ENCODE measurements around the gene CTXN1. TPM values are rescaled to one million over a fixed set of nuclear protein-coding genes. Genes with fewer than 3 reads are reported as not detected.

The CTXN1 gene
- total RNA-seq (2021) (54.5 and 71.2 TPM in 2 replicates), Bru-seq, nascent RNA (percentile 50 among the genes with signal in this experiment), BruChase-seq, experiment 1, labeled RNA remaining after a 2-hour chase (percentile 60 among the genes with signal in this experiment), BruChase-seq, experiment 2, labeled RNA remaining after a 6-hour chase (percentile 91 among the genes with signal in this experiment)
- long read RNA-seq, transcript CTXN1-201 (2 exons, 1,274 nt): major isoform, 29 of 43 reads
- long read RNA-seq, partial matches to known transcripts: 0 of 43 reads
- long read RNA-seq, other reads (novel, unspliced or antisense): 14 of 43 reads

DNA sequence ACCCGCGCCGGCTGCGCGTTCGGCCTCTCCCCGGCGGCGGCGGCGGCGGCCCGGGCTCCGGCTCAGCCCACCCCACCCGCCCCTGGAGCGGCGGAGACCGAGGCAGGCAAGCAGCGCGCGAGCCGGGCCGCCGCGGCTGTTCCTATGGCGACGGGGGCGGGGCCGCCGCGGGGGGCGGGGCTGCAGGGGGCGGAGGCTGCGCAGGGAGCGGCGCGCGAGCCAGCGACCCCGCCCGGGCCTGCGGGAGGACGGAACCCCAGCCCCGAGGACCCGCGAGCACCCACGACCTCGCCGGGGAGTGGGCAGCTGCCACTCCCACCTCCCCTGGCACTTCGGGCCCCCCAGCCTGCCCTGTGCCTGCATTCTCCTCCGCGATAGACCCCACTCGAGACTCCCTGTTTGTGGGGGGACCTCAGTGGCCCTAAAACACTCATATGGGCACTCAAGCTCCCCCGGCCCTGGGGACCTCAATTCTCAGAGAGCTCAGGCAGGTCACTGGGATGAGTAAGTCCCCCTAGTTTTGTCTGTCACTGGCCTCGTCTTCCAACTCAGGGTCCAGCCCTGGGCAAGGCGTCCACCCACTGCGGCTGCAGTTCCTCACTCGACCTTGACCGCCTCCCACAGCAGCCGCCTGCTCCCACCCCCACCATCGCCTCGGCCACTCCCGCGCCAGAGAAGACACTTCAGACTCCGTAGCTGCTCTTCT is at the start of gene CTXN1:
TSS of gene CTXN1 (minus strand) at position 115 of the 706 bp plus-strand sequence. CDS start 597 bp downstream, outside the sequence.
- H3K4me1 ChIP-seq (replicated peaks; ENCODE audit: insufficient read depth): peaks cover 34% of the 10 kb centered on the region
- POLR2A ChIA-PET (ENCODE audit: unreplicated experiment): no interaction called here

GRCh38 chr19:7975037-7975436 is 49.1 kb upstream of the CTXN1 start:
- Histone ChIP-seq H3K4me1 (replicated peaks; ENCODE audit: insufficient read depth) (no peaks in the 10 kb centered on the region), H3K4me2 (no peak overlapping the region), H3K4me3 (no peak overlapping the region), H3K9me3 (ENCODE audit: insufficient read depth, low read depth) (no peaks in the 10 kb centered on the region), H4K20me1 (ENCODE audit: insufficient read depth) (peaks cover 57% of the 10 kb centered on the region), H3K79me2 (ENCODE audit: low read depth) (no peaks in the 10 kb centered on the region; the same call in 1 of the 2 replicates), H3K27me3 (ENCODE audit: insufficient read depth, low read depth) (no peaks in the 10 kb centered on the region), H2AFZ (no peak overlapping the region), H3K36me3 (ENCODE audit: low read depth) (0 out of 2 replicates have a peak, but pooled peaks cover 5% of the 10 kb centered on the region), H3K27ac (no peak overlapping the region), H3K9me2 (ENCODE audit: insufficient read depth) (no peaks in the 10 kb centered on the region), H3F3A (ENCODE audit: insufficient read depth, low read depth) (peaks cover 6% of the 10 kb centered on the region)
- no peak for DNase-seq
- intact Hi-C loops (cut with micrococcal nuclease; ENCODE audit: unreplicated experiment): no loop called here
- no TSS peak for BruUV-seq (replicated peaks)
- TF ChIP-seq CTCF (conservative IDR thresholded peaks at IDR 0.05) (no peak), EZH2 (IDR thresholded peaks at IDR 0.05; ENCODE audit: low read depth) (no peak)
- POLR2A ChIA-PET (ENCODE audit: unreplicated experiment): no interaction called here
- CTCF ChIA-PET: interaction anchor here (0.6 kb wide), 1 partner anchor 191 kb away, joined by 7 read pairs; no protein-coding TSS in a partner anchor

More for the DNA sequence above, at the start of gene CTXN1:
- CTCF ChIA-PET: interaction anchor here (0.6 kb wide), 1 partner anchor 178 kb away, joined by 4 read pairs; no protein-coding TSS in a partner anchor
- Histone ChIP-seq H2AFZ (peak within 1 kb of the TSS; percentile 78; the same call in 1 of the 2 replicates), H3K9me3 (ENCODE audit: insufficient read depth, low read depth) (no peaks in the 10 kb centered on the region), H3K4me3 (peak within 1 kb of the TSS; percentile 67), H3K27ac (no peak within 1 kb of the TSS), H4K20me1 (ENCODE audit: insufficient read depth) (peaks cover 8% of the 10 kb centered on the region; the same call in 1 of the 2 replicates), H3K79me2 (ENCODE audit: low read depth) (0 out of 2 replicates have a peak, but pooled peaks cover 5% of the 10 kb centered on the region), H3K9me2 (ENCODE audit: insufficient read depth) (no peaks in the 10 kb centered on the region), H3K27me3 (ENCODE audit: insufficient read depth, low read depth) (no peaks in the 10 kb centered on the region), H3K36me3 (ENCODE audit: low read depth) (no peaks in the 10 kb centered on the region), H3F3A (ENCODE audit: insufficient read depth, low read depth) (peaks cover 58% of the 10 kb centered on the region), H3K4me2 (peak within 1 kb of the TSS; percentile 82)
- TF ChIP-seq EZH2 (IDR thresholded peaks at IDR 0.05; ENCODE audit: low read depth) (no peak), CTCF (conservative IDR thresholded peaks at IDR 0.05) (no peak)
- peak in 1 of 2 experiments; percentile 84 for DNase-seq
- intact Hi-C loops (cut with micrococcal nuclease; ENCODE audit: unreplicated experiment): loop anchor here (5.0 to 10.0 kb wide), 2 partner anchors 251 to 326 kb away; partner anchors contain the start of gene MCEMP1
- no TSS peak for BruUV-seq (replicated peaks)

- no TSS peak for BruUV-seq (replicated peaks)
Observed at GRCh38 chr19:7973883-7974282, 47.9 kb upstream of the CTXN1 start.

More at GRCh38 chr19:7973883-7974282, 47.9 kb upstream of the CTXN1 start:
- no peak overlapping the region for H3K27ac ChIP-seq
- no peaks in the 10 kb centered on the region for H3K9me3 ChIP-seq (ENCODE audit: insufficient read depth, low read depth)
- ChIA-PET POLR2A (ENCODE audit: unreplicated experiment) (no interaction called here), CTCF (no interaction called here)
- H3K4me1 ChIP-seq (replicated peaks; ENCODE audit: insufficient read depth): no peaks in the 10 kb centered on the region
- no peaks in the 10 kb centered on the region for H3K9me2 ChIP-seq (ENCODE audit: insufficient read depth)
- no peak overlapping the region for H2AFZ ChIP-seq
- H3F3A ChIP-seq (ENCODE audit: insufficient read depth, low read depth): peaks cover 6% of the 10 kb centered on the region
- H3K27me3 ChIP-seq (ENCODE audit: insufficient read depth, low read depth): no peaks in the 10 kb centered on the region
- H3K36me3 ChIP-seq (ENCODE audit: low read depth): peaks cover 10% of the 10 kb centered on the region; the same call in 1 of the 2 replicates
- H3K79me2 ChIP-seq (ENCODE audit: low read depth): no peaks in the 10 kb centered on the region; the same call in 1 of the 2 replicates
- no peak overlapping the region for H3K4me2 ChIP-seq
- TF ChIP-seq EZH2 (IDR thresholded peaks at IDR 0.05; ENCODE audit: low read depth) (no peak), CTCF (conservative IDR thresholded peaks at IDR 0.05) (no peak)
- intact Hi-C loops (cut with micrococcal nuclease; ENCODE audit: unreplicated experiment): no loop called here
- DNase-seq: no peak
- H4K20me1 ChIP-seq (ENCODE audit: insufficient read depth): peaks cover 57% of the 10 kb centered on the region
- no peak overlapping the region for H3K4me3 ChIP-seq
